HCT116 (cell line): ENCODE measurements around the gene KIAA1755. TPM values are rescaled to one million over a fixed set of nuclear protein-coding genes. Genes with fewer than 3 reads are reported as not detected.

Source experiments
- ATAC-seq: fragments of 200-7000 bp; cut with Tn5 transposase; 2 replicates; pipeline ENCODE4 v1.9.1; 2020; ENCODE audit warnings: mild to moderate bottlenecking, moderate library complexity
- BruUV-seq: library from RNA; stranded (reverse); fragments of 400-500 nt; replicated peaks from 2 replicates; lab custom pipeline; 2021; lab: Mats Ljungman, UMichigan
- CTCF ChIA-PET: fragments of 300-600 bp; sonication (Branson Sonifier 250); formaldehyde crosslinking; loops from one replicate; lab custom pipeline; 2021; ENCODE audit warnings: antibody characterized with exemption; lab: Charles Lee
- POLR2A ChIA-PET: fragments of 300-600, 350-600 bp; sonication (Branson Sonifier 250); formaldehyde crosslinking; loops from one replicate; lab custom pipeline; 2021; ENCODE audit warnings: antibody characterized with exemption; lab: Charles Lee
- RAD21 ChIA-PET, 2 experiments: fragments of 300-600 bp; sonication (Branson Sonifier 250); formaldehyde crosslinking; loops; one replicate each; lab custom pipeline; 2023; ENCODE audit warnings: low total read pairs in 2 of 2; ENCODE audit not compliant: uncharacterized antibody in 2 of 2, unreplicated experiment in 2 of 2, low non-redundant PET in 1 of 2; lab: Charles Lee
- DNase-seq: peaks from one replicate; pipeline ENCODE4 v3.0.0-alpha.2; 2010; ENCODE audit warnings: low read depth, low spot score
- H2AFZ ChIP-seq: fragments of 200-600 bp; shearing (Covaris generic), sonication (generic); 2 replicates; pipeline ENCODE4 v1.6.1; 2017; ENCODE audit warnings: low read depth, mixed run types, mixed read lengths, antibody characterized with exemption, low read length; ENCODE audit not compliant: poor library complexity, severe bottlenecking
- H3K27ac ChIP-seq: 2 replicates; pipeline ENCODE4 v1.5.1; 2012; ENCODE audit warnings: low read depth, low read length
- H3K27me3 ChIP-seq: fragments of 200-600 bp; sonication (generic); 2 replicates; pipeline ENCODE4 v1.6.1; 2016; ENCODE audit warnings: mixed run types, low read length, mixed read lengths; ENCODE audit not compliant: insufficient read depth
- H3K36me3 ChIP-seq, 2 experiments: fragments of 200-500 bp in 1 of 2; fragments of 200-600 bp in 1 of 2; sonication (Bioruptor generic) in 1 of 2; sonication (generic) in 1 of 2; 2 replicates each; pipeline versions ENCODE4 v1.5.1 to v1.6.1; 2014 to 2016; ENCODE audit warnings: low read length in 2 of 2, inconsistent platforms in 1 of 2, mixed read lengths in 1 of 2, mixed run types in 1 of 2; ENCODE audit not compliant: insufficient read depth in 2 of 2, control insufficient read depth in 1 of 2
- H3K4me1 ChIP-seq, 2 experiments: fragments of 200-600 bp in 1 of 2; sonication (generic) in 1 of 2; 2 replicates each; pipeline versions ENCODE4 v1.5.1 to v1.6.1; 2012 to 2017; ENCODE audit warnings: low read length in 2 of 2, inconsistent platforms in 1 of 2, mild to moderate bottlenecking in 1 of 2, mixed read lengths in 1 of 2, mixed run types in 1 of 2, moderate library complexity in 1 of 2; ENCODE audit not compliant: insufficient read depth in 2 of 2, control insufficient read depth in 1 of 2
- H3K4me2 ChIP-seq: fragments of 200-600 bp; sonication (generic); 2 replicates; pipeline ENCODE4 v1.6.1; 2017; ENCODE audit warnings: mixed run types, low read length, mixed read lengths
- H3K4me3 ChIP-seq, 2 experiments: fragments of 200-600 bp in 1 of 2; sonication (generic) in 1 of 2; replicated peaks in 1 of 2; 2 replicates each; pipeline ENCODE4 v1.5.1; 2011 to 2016; ENCODE audit warnings: low read length in 2 of 2, control low read depth in 1 of 2, low read depth in 1 of 2, mild to moderate bottlenecking in 1 of 2, mixed read lengths in 1 of 2, mixed run types in 1 of 2
- H3K79me2 ChIP-seq: fragments of 200-600 bp; sonication (generic); 2 replicates; pipeline ENCODE4 v1.6.1; 2017; ENCODE audit warnings: mild to moderate bottlenecking, mixed run types, low read length, moderate library complexity, mixed read lengths; ENCODE audit not compliant: insufficient read depth
- H3K9ac ChIP-seq: fragments of 200-600 bp; sonication (generic); 2 replicates; pipeline ENCODE4 v1.6.1; 2016; ENCODE audit warnings: low read length, mixed read lengths
- H3K9me2 ChIP-seq: fragments of 200-600 bp; sonication (generic), shearing (Covaris generic); 2 replicates; pipeline ENCODE4 v1.6.1; 2017; ENCODE audit warnings: mixed run types, mild to moderate bottlenecking, moderate library complexity; ENCODE audit not compliant: insufficient read depth
- H3K9me3 ChIP-seq, 2 experiments: fragments of 200-500 bp in 1 of 2; fragments of 200-600 bp in 1 of 2; sonication (Bioruptor generic) in 1 of 2; sonication (generic) in 1 of 2; 2 replicates each; pipeline ENCODE4 v1.6.1; 2014 to 2017; ENCODE audit warnings: low read length in 2 of 2, mixed read lengths in 2 of 2, inconsistent platforms in 1 of 2, low read depth in 1 of 2, mild to moderate bottlenecking in 1 of 2, mixed run types in 1 of 2, moderate library complexity in 1 of 2; ENCODE audit not compliant: control insufficient read depth in 1 of 2, insufficient read depth in 1 of 2
- H4K20me1 ChIP-seq: fragments of 200-600 bp; sonication (generic), shearing (Covaris generic); 2 replicates; pipeline ENCODE4 v1.6.1; 2017; ENCODE audit warnings: mixed run types, mild to moderate bottlenecking, moderate library complexity; ENCODE audit not compliant: insufficient read depth
- CBX3 ChIP-seq: IDR thresholded peaks from 2 replicates; pipeline ENCODE4 v1.6.1; 2012; ENCODE audit warnings: low read depth
- EGR1 ChIP-seq: IDR thresholded peaks from 2 replicates; pipeline ENCODE4 v1.6.1; 2012; ENCODE audit warnings: low read depth
- POLR2A ChIP-seq: IDR thresholded peaks from 2 replicates; pipeline ENCODE4 v1.7.0; 2011; ENCODE audit warnings: borderline replicate concordance; ENCODE audit not compliant: insufficient read depth, insufficient read length; ENCODE audit errors: extremely low read depth
- POLR2AphosphoS5 ChIP-seq: IDR thresholded peaks from 2 replicates; pipeline ENCODE4 v1.6.1; 2011; ENCODE audit warnings: mild to moderate bottlenecking, low read depth, low read length, moderate library complexity
- RAD21 ChIP-seq: IDR thresholded peaks from 2 replicates; pipeline ENCODE4 v1.6.1; 2012; ENCODE audit warnings: low read depth, mild to moderate bottlenecking
- TCF7L2 ChIP-seq: IDR thresholded peaks from 2 replicates; pipeline ENCODE4 v1.7.0; 2011; ENCODE audit warnings: borderline replicate concordance, inconsistent platforms; ENCODE audit not compliant: insufficient read depth, insufficient read length; ENCODE audit errors: extremely low read depth
- ZFX ChIP-seq: fragments of 450-650 bp; IDR thresholded peaks from 2 replicates; pipeline ENCODE4 v1.6.1; 2017
- intact Hi-C: fragments of 100-400 bp; cut with micrococcal nuclease; formaldehyde crosslinking; loops from 2 replicates; pipeline ENCODE4 v1.10.0; 2022
- total RNA-seq: library from RNA; stranded (reverse); gene quantifications from one replicate; pipeline ENCODE4 v1.2.1, GENCODE V29; 2021; ENCODE audit not compliant: unreplicated experiment
- TF ChIP-seq, protein P1 (sequence below): IDR thresholded peaks from 2 replicates; pipeline ENCODE4 v1.6.1; 2012
- TF ChIP-seq, protein P2 (sequence below): IDR thresholded peaks from 2 replicates; pipeline ENCODE4 v1.6.1; 2011; ENCODE audit warnings: mild to moderate bottlenecking, low read length, moderate library complexity; ENCODE audit not compliant: insufficient replicate concordance; ENCODE audit errors: extremely low read depth

Gene KIAA1755
- total RNA-seq, 1 experiment from 2014 or later, result not detected

GRCh38 chr20:38202982-38203293 is 57.6 kb downstream of the KIAA1755 start:
- no peak overlapping the region for H3K4me2 ChIP-seq
- no peaks in the 10 kb centered on the region for H3K27me3 ChIP-seq
- ChIA-PET CTCF (interaction anchor here (4.6 kb wide), 1 partner anchor 19 kb away, joined by 15 read pairs; no protein-coding TSS in a partner anchor), POLR2A (no interaction called here), RAD21 (no interaction called here)
- H3K79me2 ChIP-seq, result no peaks in the 10 kb centered on the region
- H2AFZ ChIP-seq, result no peak overlapping the region
- H4K20me1 ChIP-seq, result no peaks in the 10 kb centered on the region
- no peaks in the 10 kb centered on the region for H3K9me3 ChIP-seq
- no peak overlapping the region for H3K27ac ChIP-seq
- no peak for DNase-seq
- intact Hi-C loops, result no loop called here
- TF ChIP-seq TCF7L2 (no peak), POLR2A (no peak), ZFX (no peak), EGR1 (no peak), POLR2AphosphoS5 (no peak)
- H3K4me3 ChIP-seq, result no peak overlapping the region
- peaks cover 0 to 13% of the 10 kb centered on the region in 2 experiments; a peak in 2 of 4 replicates for H3K4me1 ChIP-seq
- ATAC-seq, result no peak
- no peaks in the 10 kb centered on the region for H3K36me3 ChIP-seq
- H3K9ac ChIP-seq, result no peak overlapping the region
- H3K9me2 ChIP-seq, result no peaks in the 10 kb centered on the region
- no TSS peak for BruUV-seq

DNA sequence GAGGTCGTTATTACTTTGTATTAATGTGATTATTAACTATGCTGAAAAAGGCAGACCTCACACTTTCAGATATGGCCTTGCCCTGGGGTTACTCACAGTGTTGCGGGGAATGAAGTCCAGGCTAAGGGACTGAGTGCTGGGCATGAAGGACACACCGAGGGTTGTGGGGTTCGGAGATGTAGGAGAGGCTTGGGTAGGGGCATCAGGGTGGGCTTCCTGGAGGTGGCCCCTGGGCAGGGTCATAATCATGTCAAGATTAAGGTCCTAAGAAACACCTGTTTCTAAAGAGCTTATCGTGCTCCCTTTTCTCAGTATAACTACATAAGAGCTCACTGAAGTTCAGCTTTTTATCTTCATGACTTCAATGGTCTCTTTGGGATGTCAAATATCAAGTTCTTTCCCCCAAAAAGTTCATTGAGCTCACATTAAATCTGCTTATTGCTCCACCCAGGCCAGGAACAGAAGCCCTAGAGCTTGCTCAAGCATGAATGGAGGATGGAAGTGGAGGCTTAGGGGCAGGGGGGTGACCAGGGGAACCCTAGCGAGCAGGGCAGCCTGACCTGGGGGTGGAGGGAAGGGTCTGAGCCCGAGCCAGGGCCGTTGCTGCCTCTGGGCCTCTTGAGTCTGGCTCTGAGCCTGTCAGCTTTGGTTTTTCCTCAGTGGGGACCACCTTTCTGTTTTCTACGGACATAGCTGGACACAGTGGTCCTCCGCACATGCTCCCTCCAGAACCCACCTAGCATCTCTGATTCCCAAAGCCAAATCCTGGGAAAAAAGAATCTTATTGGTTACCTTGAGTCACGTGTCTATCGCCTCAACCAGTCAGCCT is 58.2 kb downstream of the KIAA1755 start:
- BruUV-seq, result no TSS peak
- ChIA-PET CTCF (interaction anchor here (4.6 kb wide), 1 partner anchor 19 kb away, joined by 15 read pairs; no protein-coding TSS in a partner anchor), POLR2A (no interaction called here), RAD21 (no interaction called here)
- no peaks in the 10 kb centered on the region for H4K20me1 ChIP-seq
- peaks cover 0 to 13% of the 10 kb centered on the region in 2 experiments; a peak in 2 of 4 replicates for H3K4me1 ChIP-seq
- H3K4me3 ChIP-seq, result no peak overlapping the region
- no peaks in the 10 kb centered on the region for H3K9me2 ChIP-seq
- ATAC-seq (no peak), DNase-seq (no peak)
- H3K4me2 ChIP-seq, result no peak overlapping the region
- no peaks in the 10 kb centered on the region for H3K9me3 ChIP-seq
- H2AFZ ChIP-seq, result no peak overlapping the region
- H3K79me2 ChIP-seq, result no peaks in the 10 kb centered on the region
- intact Hi-C loops, result no loop called here
- no peaks in the 10 kb centered on the region for H3K36me3 ChIP-seq
- TF ChIP-seq CBX3 (no peak), RAD21 (no peak)
- TF ChIP-seq, protein P1, sequence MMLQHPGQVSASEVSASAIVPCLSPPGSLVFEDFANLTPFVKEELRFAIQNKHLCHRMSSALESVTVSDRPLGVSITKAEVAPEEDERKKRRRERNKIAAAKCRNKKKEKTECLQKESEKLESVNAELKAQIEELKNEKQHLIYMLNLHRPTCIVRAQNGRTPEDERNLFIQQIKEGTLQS, result no peak
- TF ChIP-seq, protein P2, sequence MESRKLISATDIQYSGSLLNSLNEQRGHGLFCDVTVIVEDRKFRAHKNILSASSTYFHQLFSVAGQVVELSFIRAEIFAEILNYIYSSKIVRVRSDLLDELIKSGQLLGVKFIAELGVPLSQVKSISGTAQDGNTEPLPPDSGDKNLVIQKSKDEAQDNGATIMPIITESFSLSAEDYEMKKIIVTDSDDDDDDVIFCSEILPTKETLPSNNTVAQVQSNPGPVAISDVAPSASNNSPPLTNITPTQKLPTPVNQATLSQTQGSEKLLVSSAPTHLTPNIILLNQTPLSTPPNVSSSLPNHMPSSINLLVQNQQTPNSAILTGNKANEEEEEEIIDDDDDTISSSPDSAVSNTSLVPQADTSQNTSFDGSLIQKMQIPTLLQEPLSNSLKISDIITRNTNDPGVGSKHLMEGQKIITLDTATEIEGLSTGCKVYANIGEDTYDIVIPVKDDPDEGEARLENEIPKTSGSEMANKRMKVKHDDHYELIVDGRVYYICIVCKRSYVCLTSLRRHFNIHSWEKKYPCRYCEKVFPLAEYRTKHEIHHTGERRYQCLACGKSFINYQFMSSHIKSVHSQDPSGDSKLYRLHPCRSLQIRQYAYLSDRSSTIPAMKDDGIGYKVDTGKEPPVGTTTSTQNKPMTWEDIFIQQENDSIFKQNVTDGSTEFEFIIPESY, result no peak
- H3K27me3 ChIP-seq, result no peaks in the 10 kb centered on the region
- no peak overlapping the region for H3K9ac ChIP-seq
- H3K27ac ChIP-seq, result no peak overlapping the region
